NCI-H1436 (cell line): Measurements from ENCODE around the gene RGS21.
"Not testable (repeated sequence)": the region's sequence is repeated elsewhere in the genome, so short reads cannot be mapped to it uniquely, and the experiment has no call there.

Experiments
- DNase-seq: peaks from one replicate; lab custom pipeline; 2025; lab: John Stamatoyannopoulos, UW

Gene RGS21

GRCh38 chr1:192316942-192317450, at the start of gene RGS21:
RGS21 (plus strand) TSS chr1:192316992; CDS start chr1:192343037, 26,045 bp downstream.
- DNase-seq: no peak

- no peak for DNase-seq
These were observed 48.2 kb upstream of the RGS21 start for GRCh38 chr1:192268468-192269052.

- DNase-seq: no peak
These were observed 46.4 kb upstream of the RGS21 start for GRCh38 chr1:192270398-192270797.

- no peak for DNase-seq
These were observed 44.1 kb upstream of the RGS21 start for GRCh38 chr1:192272732-192273131.

- DNase-seq: no peak
These were observed 42.2 kb upstream of the RGS21 start for GRCh38 chr1:192274588-192274987.

- DNase-seq: no peak
These were observed 39.2 kb upstream of the RGS21 start for GRCh38 chr1:192277635-192278034.

GRCh38 chr1:192284927-192285326, 31.9 kb upstream of the RGS21 start:
- no peak for DNase-seq

- no peak for DNase-seq
These were observed 13.8 kb upstream of the RGS21 start for GRCh38 chr1:192303029-192303428.

- not testable (repeated sequence) for DNase-seq
These were observed 8.5 kb upstream of the RGS21 start for GRCh38 chr1:192308314-192308713.

- no peak for DNase-seq
These were observed 5.5 kb upstream of the RGS21 start for GRCh38 chr1:192311281-192311680.

- DNase-seq: no peak
These were observed 11.2 kb downstream of the RGS21 start for GRCh38 chr1:192327997-192328396.

- DNase-seq: no peak
These were observed 26.1 kb downstream of the RGS21 start for GRCh38 chr1:192342842-192343241.

- no peak for DNase-seq
These were observed 26.6 kb downstream of the RGS21 start for GRCh38 chr1:192343344-192343743.

GRCh38 chr1:192349314-192349713, 32.5 kb downstream of the RGS21 start:
- DNase-seq: no peak

GRCh38 chr1:192350356-192350755, 33.6 kb downstream of the RGS21 start:
- DNase-seq: no peak

- no peak for DNase-seq
These were observed 34.8 kb downstream of the RGS21 start for GRCh38 chr1:192351550-192351949.

- no peak for DNase-seq
These were observed 41.1 kb downstream of the RGS21 start for GRCh38 chr1:192357924-192358323.

GRCh38 chr1:192358402-192358801, 41.6 kb downstream of the RGS21 start:
- DNase-seq: no peak

GRCh38 chr1:192358822-192359221, 42.0 kb downstream of the RGS21 start:
- no peak for DNase-seq

GRCh38 chr1:192363177-192363576, 46.4 kb downstream of the RGS21 start:
- DNase-seq: no peak

GRCh38 chr1:192367436-192367835, 50.6 kb downstream of the RGS21 start:
- no peak for DNase-seq

GRCh38 chr1:192375306-192375705, 58.5 kb downstream of the RGS21 start:
- DNase-seq: no peak

GRCh38 chr1:192376374-192376773, 59.6 kb downstream of the RGS21 start:
- no peak for DNase-seq

- DNase-seq: no peak
These were observed 61.5 kb downstream of the RGS21 start for GRCh38 chr1:192378276-192378675.
